Astrocyte (in vitro differentiated cells and primary cell): Measurements from ENCODE around the gene NFE2L1. TPM values are rescaled to one million over a fixed set of nuclear protein-coding genes. Genes with fewer than 3 reads are reported as not detected.
"Not testable (repeated sequence)": the region's sequence is repeated elsewhere in the genome, so short reads cannot be mapped to it uniquely, and the experiment has no call there.

Experiments used
- DNase-seq: peaks from one replicate; pipeline ENCODE4 v3.0.0-alpha.2; 2010; ENCODE audit warnings: low read depth
- FAIRE-seq: peaks from 2 replicates; lab custom pipeline; 2011; peaks lifted over from hg19 to GRCh38; lab: Jason Lieb, UNC
- H2AFZ ChIP-seq: 2 replicates; pipeline ENCODE4 v1.6.0; 2012; ENCODE audit warnings: low read depth, low read length, inconsistent platforms
- H3K27ac ChIP-seq: 2 replicates; pipeline ENCODE4 v1.5.1; 2011; ENCODE audit warnings: low read depth, low read length, inconsistent platforms
- H3K27me3 ChIP-seq: 2 replicates; pipeline ENCODE4 v1.6.0; 2011; ENCODE audit warnings: low read length, inconsistent platforms; ENCODE audit not compliant: insufficient read depth
- H3K36me3 ChIP-seq: 2 replicates; pipeline ENCODE4 v1.5.1; 2011; ENCODE audit warnings: low read length, inconsistent platforms; ENCODE audit not compliant: insufficient read depth
- H3K4me1 ChIP-seq: 2 replicates; pipeline ENCODE4 v1.5.1; 2011; ENCODE audit warnings: low read length, inconsistent platforms; ENCODE audit not compliant: insufficient read depth
- H3K4me2 ChIP-seq: 2 replicates; pipeline ENCODE4 v1.6.0; 2012; ENCODE audit warnings: low read length, inconsistent platforms
- H3K4me3 ChIP-seq: 2 replicates; pipeline ENCODE4 v1.5.1; 2011; ENCODE audit warnings: low read depth, mild to moderate bottlenecking, low read length, inconsistent platforms; ENCODE audit not compliant: insufficient read depth
- H3K79me2 ChIP-seq: 2 replicates; pipeline ENCODE4 v1.6.0; 2012; ENCODE audit warnings: mild to moderate bottlenecking, low read length, inconsistent platforms; ENCODE audit not compliant: insufficient read depth
- H3K9ac ChIP-seq: 2 replicates; pipeline ENCODE4 v1.6.0; 2012; ENCODE audit warnings: mild to moderate bottlenecking, low read length, inconsistent platforms
- H3K9me3 ChIP-seq: 2 replicates; pipeline ENCODE4 v1.5.1; 2012; ENCODE audit warnings: low read depth, mild to moderate bottlenecking, low read length, inconsistent platforms; ENCODE audit not compliant: insufficient read depth
- H4K20me1 ChIP-seq: 2 replicates; pipeline ENCODE4 v1.6.0; 2012; ENCODE audit warnings: low read length, inconsistent platforms; ENCODE audit not compliant: insufficient read depth
- H3K27ac Mint-ChIP-seq: one replicate; pipeline ENCODE4 v1.8.0; 2021; ENCODE audit warnings: mild to moderate bottlenecking, mixed read lengths; ENCODE audit not compliant: unreplicated experiment
- H3K27me3 Mint-ChIP-seq: one replicate; pipeline ENCODE4 v1.8.0; 2021; ENCODE audit warnings: low read depth, mixed read lengths; ENCODE audit not compliant: unreplicated experiment
- H3K36me3 Mint-ChIP-seq: one replicate; pipeline ENCODE4 v1.8.0; 2021; ENCODE audit warnings: low read depth, mixed read lengths; ENCODE audit not compliant: unreplicated experiment
- H3K4me1 Mint-ChIP-seq: one replicate; pipeline ENCODE4 v1.8.0; 2021; ENCODE audit warnings: low read depth, mixed read lengths; ENCODE audit not compliant: unreplicated experiment
- H3K4me3 Mint-ChIP-seq: one replicate; pipeline ENCODE4 v1.8.0; 2021; ENCODE audit warnings: mild to moderate bottlenecking, moderate library complexity, mixed read lengths; ENCODE audit not compliant: unreplicated experiment
- H3K9me3 Mint-ChIP-seq: one replicate; pipeline ENCODE4 v1.8.0; 2021; ENCODE audit warnings: mild to moderate bottlenecking, mixed read lengths; ENCODE audit not compliant: unreplicated experiment
- CTCF ChIP-seq: IDR thresholded peaks from 2 replicates; pipeline ENCODE4 v1.5.1; 2011; ENCODE audit warnings: low read depth, mild to moderate bottlenecking, inconsistent platforms, low read length, moderate library complexity; ENCODE audit not compliant: insufficient read depth
- EZH2 ChIP-seq: IDR thresholded peaks from 2 replicates; pipeline ENCODE4 v1.6.1; 2012; ENCODE audit warnings: mild to moderate bottlenecking, low read length, inconsistent platforms; ENCODE audit not compliant: insufficient read depth
- total RNA-seq: library from RNA; stranded (reverse); gene quantifications from 2 replicates; pipeline ENCODE4 v1.2.1, GENCODE V29; 2021

The NFE2L1 gene
- total RNA-seq, 1 donor from 2014 or later, result 344 TPM

- no peak overlapping the region for H2AFZ ChIP-seq
- H3K36me3 Mint-ChIP-seq, result peaks cover 14% of the 10 kb centered on the region
- peak overlapping the region; percentile 4 for H3K9ac ChIP-seq
- peaks cover 8% of the 10 kb centered on the region for H3K79me2 ChIP-seq
- TF ChIP-seq CTCF (peak; percentile 36), EZH2 (no peak)
- H3K4me1 Mint-ChIP-seq, result peaks cover 18% of the 10 kb centered on the region
- DNase-seq, result peak; percentile 22
- H3K36me3 ChIP-seq, result peaks cover 61% of the 10 kb centered on the region
- H3K4me2 ChIP-seq, result peak overlapping the region; percentile 39
- H3K27ac ChIP-seq, result peak overlapping the region; percentile 23
- no peak overlapping the region for H3K4me3 ChIP-seq
- H3K9me3 ChIP-seq, result no peaks in the 10 kb centered on the region
- H3K9me3 Mint-ChIP-seq, result no peaks in the 10 kb centered on the region
- H3K4me3 Mint-ChIP-seq, result peak overlapping the region; percentile 27
- H3K27me3 Mint-ChIP-seq, result no peaks in the 10 kb centered on the region
- H3K27me3 ChIP-seq, result no peaks in the 10 kb centered on the region
- H3K4me1 ChIP-seq, result peaks cover 11% of the 10 kb centered on the region
- FAIRE-seq, result no peak
- H4K20me1 ChIP-seq, result peaks cover 40% of the 10 kb centered on the region
- H3K27ac Mint-ChIP-seq, result peak overlapping the region; percentile 88
These were observed 20.4 kb downstream of the NFE2L1 start for GRCh38 chr17:48068491-48068961.

DNA sequence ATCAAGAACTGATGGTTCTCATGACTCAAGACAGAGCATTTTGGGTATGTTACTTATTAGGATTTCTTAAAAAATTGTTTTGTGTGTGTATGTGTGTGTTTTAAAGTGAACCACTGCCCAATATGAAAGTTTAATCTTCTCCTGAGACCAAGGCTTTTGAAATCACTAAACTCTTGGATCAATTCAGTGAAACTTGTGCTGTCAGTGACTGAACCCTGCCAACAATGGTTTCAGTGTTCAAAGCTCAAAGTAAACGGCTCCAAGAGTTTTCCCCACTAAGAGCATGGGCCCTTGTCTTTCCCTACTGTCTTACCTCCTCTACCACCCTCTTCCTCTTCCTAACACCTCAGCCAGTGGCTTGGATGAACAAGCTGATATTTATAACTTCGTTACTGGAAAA lies 22.0 kb downstream of the NFE2L1 start:
- TF ChIP-seq CTCF, result no peak
- Mint-ChIP-seq H3K36me3 (peaks cover 16% of the 10 kb centered on the region), H3K27ac (no peak overlapping the region)

DNA sequence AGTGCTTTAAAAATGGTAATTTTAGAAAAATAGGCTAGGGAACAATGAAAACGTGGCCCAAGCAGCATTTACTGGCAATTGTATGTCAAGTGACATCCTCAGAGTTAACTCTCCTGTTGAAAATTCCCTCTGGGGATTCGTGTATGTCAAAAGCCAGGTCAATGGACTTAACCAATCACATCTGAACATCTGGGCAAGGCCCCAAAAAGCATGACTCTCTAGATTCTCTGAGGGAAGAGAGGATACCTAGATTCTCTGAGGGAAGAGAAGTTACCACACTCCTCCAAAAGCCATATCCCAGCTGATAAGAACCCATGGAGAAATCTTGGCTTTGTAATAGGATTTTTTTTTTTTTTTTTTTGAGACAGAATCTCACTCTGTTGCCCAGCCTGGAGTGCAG lies 23.5 kb downstream of the NFE2L1 start:
- H3K27me3 Mint-ChIP-seq, result no peaks in the 10 kb centered on the region
- DNase-seq (no peak), FAIRE-seq (no peak)
- Histone ChIP-seq H4K20me1 (peaks cover 37% of the 10 kb centered on the region), H3K79me2 (peaks cover 13% of the 10 kb centered on the region), H3K27ac (no peak overlapping the region), H3K27me3 (no peaks in the 10 kb centered on the region), H3K4me2 (no peak overlapping the region), H3K36me3 (peaks cover 55% of the 10 kb centered on the region), H3K9ac (no peak overlapping the region), H3K4me3 (no peak overlapping the region), H2AFZ (no peak overlapping the region), H3K4me1 (peaks cover 7% of the 10 kb centered on the region), H3K9me3 (no peaks in the 10 kb centered on the region)
- no peak for TF ChIP-seq CTCF
- no peak for TF ChIP-seq EZH2
- peaks cover 16% of the 10 kb centered on the region for H3K36me3 Mint-ChIP-seq
- no peak overlapping the region for H3K27ac Mint-ChIP-seq
- peaks cover 18% of the 10 kb centered on the region for H3K4me1 Mint-ChIP-seq
- H3K9me3 Mint-ChIP-seq, result no peaks in the 10 kb centered on the region
- H3K4me3 Mint-ChIP-seq, result no peak overlapping the region

More for the DNA sequence above, 22.0 kb downstream of the NFE2L1 start:
- H3K9ac ChIP-seq, result no peak overlapping the region
- H3K4me2 ChIP-seq, result no peak overlapping the region
- H3K4me1 ChIP-seq, result peaks cover 7% of the 10 kb centered on the region
- Mint-ChIP-seq H3K4me1 (peaks cover 18% of the 10 kb centered on the region), H3K4me3 (no peak overlapping the region), H3K27me3 (no peaks in the 10 kb centered on the region), H3K9me3 (no peaks in the 10 kb centered on the region)
- no peak for DNase-seq
- H3K36me3 ChIP-seq, result peaks cover 59% of the 10 kb centered on the region
- H3K79me2 ChIP-seq, result peaks cover 8% of the 10 kb centered on the region
- no peak for FAIRE-seq
- H3K9me3 ChIP-seq, result no peaks in the 10 kb centered on the region
- H3K4me3 ChIP-seq, result no peak overlapping the region
- no peak overlapping the region for H2AFZ ChIP-seq
- H3K27me3 ChIP-seq, result no peaks in the 10 kb centered on the region
- peaks cover 38% of the 10 kb centered on the region for H4K20me1 ChIP-seq
- no peak overlapping the region for H3K27ac ChIP-seq

GRCh38 chr17:48072811-48073210 lies 24.7 kb downstream of the NFE2L1 start:
- not testable (repeated sequence) for H3K27me3 Mint-ChIP-seq, DNase-seq
- peaks cover 53% of the 10 kb centered on the region for H3K36me3 ChIP-seq

More at GRCh38 chr17:48072811-48073210, 24.7 kb downstream of the NFE2L1 start:
- not testable (repeated sequence) for H3K27ac Mint-ChIP-seq, H3K4me1 ChIP-seq, H3K27ac ChIP-seq, H3K9me3 ChIP-seq, H3K9ac ChIP-seq, H3K4me3 ChIP-seq, H2AFZ ChIP-seq, H3K27me3 ChIP-seq, H3K4me3 Mint-ChIP-seq, FAIRE-seq, H3K4me2 ChIP-seq, H3K9me3 Mint-ChIP-seq
- H3K4me1 Mint-ChIP-seq, result peaks cover 18% of the 10 kb centered on the region
- H3K36me3 Mint-ChIP-seq, result peaks cover 16% of the 10 kb centered on the region
- Histone ChIP-seq H3K79me2 (peaks cover 23% of the 10 kb centered on the region), H4K20me1 (peaks cover 43% of the 10 kb centered on the region)
